ENCODE measurements around the gene ENO2.

Gene ENO2

GRCh38 chr12:6914947-6915788, 788 bp downstream of the ENO2 start:
- no peak for DNase-seq

- DNase-seq = no peak
These were observed 1.5 kb downstream of the ENO2 start for GRCh38 chr12:6915789-6916285.

GRCh38 chr12:6916426-6917200, 2.2 kb downstream of the ENO2 start:
- no peak for DNase-seq

GRCh38 chr12:6917491-6918231, 3.3 kb downstream of the ENO2 start:
- no peak for DNase-seq

DNA sequence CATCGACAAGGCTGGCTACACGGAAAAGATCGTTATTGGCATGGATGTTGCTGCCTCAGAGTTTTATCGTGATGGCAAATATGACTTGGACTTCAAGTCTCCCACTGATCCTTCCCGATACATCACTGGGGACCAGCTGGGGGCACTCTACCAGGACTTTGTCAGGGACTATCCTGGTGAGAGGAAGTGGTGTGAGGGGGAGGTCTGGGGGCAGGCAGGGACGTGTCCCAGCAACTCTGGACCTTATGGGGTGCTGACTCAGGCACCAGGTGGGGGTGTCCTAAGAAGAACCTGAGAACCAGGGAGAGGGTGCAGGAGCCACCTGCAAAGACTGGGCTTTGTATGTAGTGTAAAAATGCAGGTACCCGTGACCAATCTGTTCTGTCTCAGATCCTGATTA, 5.2 kb downstream of the ENO2 start:
- DNase-seq = no peak

- no peak for DNase-seq
These were observed 7.2 kb downstream of the ENO2 start for GRCh38 chr12:6921539-6921938.

- DNase-seq = no peak
These were observed 7.9 kb downstream of the ENO2 start for GRCh38 chr12:6921996-6922946.

DNA sequence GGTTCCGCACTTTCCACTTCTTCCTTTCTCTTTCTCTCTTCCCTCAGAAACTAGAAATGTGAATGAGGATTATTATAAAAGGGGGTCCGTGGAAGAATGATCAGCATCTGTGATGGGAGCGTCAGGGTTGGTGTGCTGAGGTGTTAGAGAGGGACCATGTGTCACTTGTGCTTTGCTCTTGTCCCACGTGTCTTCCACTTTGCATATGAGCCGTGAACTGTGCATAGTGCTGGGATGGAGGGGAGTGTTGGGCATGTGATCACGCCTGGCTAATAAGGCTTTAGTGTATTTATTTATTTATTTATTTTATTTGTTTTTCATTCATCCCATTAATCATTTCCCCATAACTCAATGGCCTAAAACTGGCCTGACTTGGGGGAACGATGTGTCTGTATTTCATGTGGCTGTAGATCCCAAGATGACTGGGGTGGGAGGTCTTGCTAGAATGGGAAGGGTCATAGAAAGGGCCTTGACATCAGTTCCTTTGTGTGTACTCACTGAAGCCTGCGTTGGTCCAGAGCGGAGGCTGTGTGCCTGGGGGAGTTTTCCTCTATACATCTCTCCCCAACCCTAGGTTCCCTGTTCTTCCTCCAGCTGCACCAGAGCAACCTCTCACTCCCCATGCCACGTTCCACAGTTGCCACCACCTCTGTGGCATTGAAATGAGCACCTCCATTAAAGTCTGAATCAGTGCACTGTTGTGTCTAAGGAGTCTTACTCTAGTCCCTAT, 8.8 kb downstream of the ENO2 start:
- DNase-seq = no peak

DNA sequence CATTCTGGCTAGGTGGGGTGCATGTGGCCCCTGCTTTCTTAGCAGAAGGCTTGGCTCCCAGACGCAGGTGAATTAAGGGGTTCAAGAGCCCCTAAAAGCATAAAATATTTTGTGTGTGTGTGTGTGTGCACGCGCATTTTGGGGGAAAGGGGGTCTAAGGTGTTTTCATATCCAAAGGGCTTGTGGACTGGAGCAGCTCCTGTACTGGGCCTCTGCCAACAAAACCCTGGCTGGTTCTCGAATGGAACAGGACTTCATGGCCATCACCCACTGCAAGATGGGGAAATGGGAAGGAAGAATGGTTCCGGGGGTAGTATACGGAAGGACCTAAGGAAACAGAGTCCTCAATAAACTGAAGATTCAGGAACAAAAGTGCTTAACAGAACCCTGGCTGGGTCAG, 9.5 kb downstream of the ENO2 start:
- DNase-seq = no peak

DNA sequence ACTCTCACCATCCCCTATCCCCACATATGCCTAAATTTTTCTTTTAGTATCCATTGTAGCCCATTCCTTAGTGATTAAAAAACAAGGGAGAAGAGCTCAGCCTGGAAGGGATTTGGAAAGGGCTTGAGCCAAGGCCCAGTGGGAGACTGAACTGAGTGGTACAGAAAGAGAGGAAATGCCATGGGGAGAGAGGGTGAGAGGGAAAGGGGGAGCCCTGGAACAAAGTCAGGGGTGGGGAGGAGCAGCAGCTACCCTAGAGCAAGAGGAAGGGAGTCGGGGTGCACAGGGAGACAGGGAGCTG, 10.8 kb downstream of the ENO2 start:
- no peak for DNase-seq

- peak; percentile 23 for DNase-seq
These were observed 11.3 kb downstream of the ENO2 start for GRCh38 chr12:6925540-6926279.

- peak; percentile 60 for DNase-seq
These were observed 13.1 kb downstream of the ENO2 start, which contains the start of gene ATN1 for GRCh38 chr12:6927379-6928021. TSS of gene ATN1 (plus strand) at chr12:6927959. CDS start at chr12:6934002, 6,043 bp downstream.

DNA sequence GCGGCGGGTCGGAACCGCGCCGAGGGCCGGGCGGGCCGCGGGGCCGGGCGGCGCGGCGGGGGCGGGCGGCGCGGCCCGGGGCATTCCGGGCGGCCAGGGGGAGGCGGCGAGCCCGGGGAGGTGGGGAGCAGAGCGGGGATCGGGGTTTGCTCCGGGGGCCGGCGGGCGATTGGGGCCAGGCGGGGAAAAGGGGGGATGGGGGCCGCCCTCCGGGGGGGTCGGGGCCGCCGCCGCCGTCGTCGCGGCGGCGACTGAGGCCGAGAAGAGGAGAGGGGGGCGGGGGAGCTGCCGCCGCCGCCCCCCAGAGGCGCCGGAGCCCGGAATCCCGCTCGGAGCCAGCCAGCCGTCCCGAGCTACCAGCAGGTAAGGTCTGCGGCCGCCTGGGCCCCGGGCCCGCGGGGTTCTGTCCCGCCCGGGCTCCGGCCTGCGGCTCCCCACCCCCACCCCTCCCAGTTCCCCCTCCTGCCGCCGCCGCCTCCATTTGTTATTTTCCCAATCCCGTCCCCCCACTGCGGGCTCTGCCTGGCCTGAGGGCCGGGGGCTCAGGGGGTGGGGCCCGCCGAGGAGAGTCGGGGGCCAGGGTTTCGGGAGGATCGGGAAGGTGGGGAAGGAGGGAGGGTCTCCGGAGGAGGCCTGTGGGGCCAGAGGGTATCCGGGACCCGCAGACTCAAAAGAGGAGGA, 13.8 kb downstream of the ENO2 start:
- DNase-seq = no peak

DNA sequence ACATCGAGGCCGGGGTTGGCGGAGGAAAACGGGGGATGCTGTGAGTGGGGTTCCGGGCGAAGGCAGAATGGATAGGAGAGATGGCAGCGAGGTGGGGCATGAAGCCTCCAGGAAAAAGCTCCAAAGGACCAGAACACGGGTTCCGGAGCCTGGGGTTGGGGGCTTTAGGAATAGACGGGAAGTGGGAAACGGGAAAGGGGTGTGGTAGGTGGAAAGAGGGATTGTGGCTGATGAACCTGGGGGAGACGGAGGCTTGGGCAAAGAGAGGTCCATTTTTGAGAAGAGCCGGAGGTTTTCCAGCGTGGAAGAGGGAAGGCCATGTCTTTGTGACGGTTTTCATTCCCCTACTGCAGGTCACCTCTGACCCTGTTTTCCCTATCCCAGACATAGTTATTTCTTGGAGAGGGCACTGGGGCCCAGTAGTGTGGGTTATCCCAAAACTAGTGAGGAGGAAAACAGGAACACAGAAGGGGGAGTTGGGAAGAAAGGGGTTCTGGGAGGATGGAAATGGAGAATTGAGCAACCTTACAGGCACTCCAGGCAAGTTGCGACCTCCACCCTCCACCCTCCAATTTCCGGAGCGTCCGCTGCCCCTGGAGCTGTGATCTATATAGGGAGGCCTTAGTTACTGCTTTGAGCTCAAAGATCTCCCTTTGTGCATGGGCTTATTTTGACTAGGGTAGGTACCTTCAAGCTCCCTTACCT, 14.5 kb downstream of the ENO2 start:
- no peak for DNase-seq

- no peak for DNase-seq
These were observed 15.4 kb downstream of the ENO2 start for GRCh38 chr12:6929466-6930452.

GRCh38 chr12:6932766-6933165, 18.4 kb downstream of the ENO2 start:
- no peak for DNase-seq

- no peak for DNase-seq
These were observed 19.7 kb downstream of the ENO2 start for GRCh38 chr12:6934110-6934509.

Measured in NCI-H1105 (cell line).